Gastrocnemius medialis (tissue), 4 donors: ENCODE results near the gene HAGH.

Experiments used
- CTCF ChIP-seq, 5 experiments: fragments of 450-650 bp in 3 of 5; fragments of 200-600 bp in 2 of 5; sonication (generic) in 2 of 5; IDR thresholded peaks in 4 of 5; conservative IDR thresholded peaks in 1 of 5; 1 replicate in 4 of 5; 2 replicates in 1 of 5; pipeline ENCODE4 v1.5.1; 2016 to 2019; ENCODE audit warnings: antibody characterized with exemption in 5 of 5, mild to moderate bottlenecking in 3 of 5, moderate library complexity in 3 of 5
- POLR2A ChIP-seq, 2 donors: fragments of 450-650 bp; IDR thresholded peaks; one replicate each; pipeline ENCODE4 v1.6.1; 2017; ENCODE audit warnings: antibody characterized with exemption in 2 of 2, mild to moderate bottlenecking in 2 of 2, moderate library complexity in 2 of 2

DNA sequence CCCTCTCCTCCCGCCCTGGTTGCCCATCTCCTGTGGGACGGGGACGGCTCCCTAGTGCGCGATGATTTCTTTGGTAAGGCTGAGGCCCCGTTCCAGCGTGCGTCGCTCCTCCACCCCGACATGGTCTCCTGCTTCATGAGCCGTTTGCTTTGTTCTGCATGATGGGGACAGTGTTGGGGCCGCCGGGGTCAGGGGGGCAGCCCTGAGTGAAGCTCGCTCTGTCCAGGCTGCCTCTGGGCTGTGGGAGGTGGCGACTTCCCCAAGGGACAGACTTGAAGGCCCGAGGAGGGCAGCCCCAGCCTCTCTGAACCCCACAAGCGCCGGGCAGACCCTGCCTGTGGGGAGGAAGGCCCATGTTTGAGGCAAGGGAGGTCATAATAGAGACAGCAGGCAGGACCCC, 67.7 kb downstream of the HAGH start:
- no peak for TF ChIP-seq CTCF (IDR thresholded peaks at IDR 0.05 in 4 of 5, conservative IDR thresholded peaks at IDR 0.05 in 1 of 5)
- TF ChIP-seq POLR2A (IDR thresholded peaks at IDR 0.05), result no peak
